Motor neuron (in vitro differentiated cells): ENCODE results near the gene BMP7. TPM values are rescaled to one million over a fixed set of nuclear protein-coding genes. Genes with fewer than 3 reads are reported as not detected.

Source experiments
- ATAC-seq, 8 experiments: fragments of 200-7000 bp; cut with Tn5 transposase; replicated peaks in 6 of 8; 2 replicates each; pipeline ENCODE4 v1.8.0; 2021; ENCODE audit warnings: mild to moderate bottlenecking in 8 of 8, moderate library complexity in 8 of 8
- H3K27ac ChIP-seq, 2 donors: fragments of 250-450 bp; sonication (Bioruptor Pico); 2 replicates each; pipeline ENCODE4 v1.9.0; 2021; ENCODE audit warnings: antibody characterized with exemption in 2 of 2, mild to moderate bottlenecking in 2 of 2, moderate library complexity in 1 of 2
- H3K4me1 ChIP-seq, 2 donors: fragments of 250-450 bp; sonication (Bioruptor Pico); replicated peaks in 1 of 2; 2 replicates each; pipeline ENCODE4 v1.6.1; 2021; ENCODE audit warnings: antibody characterized with exemption in 2 of 2, mild to moderate bottlenecking in 2 of 2, moderate library complexity in 1 of 2
- H3K4me3 ChIP-seq, 5 donors: fragments of 250-450 bp; sonication (Bioruptor Pico); 2 replicates each; pipeline ENCODE4 v1.9.0; 2021; ENCODE audit warnings: antibody characterized with exemption in 5 of 5, mild to moderate bottlenecking in 5 of 5, moderate library complexity in 4 of 5
- WGBS, 10 experiments: fragments of 450-650 bp; shearing (Covaris generic); methylation state at CpG; one replicate each; pipeline ENCODE4 v1.0.0; 2022; 5-methylcytosine and 5-hydroxymethylcytosine counted together
- in situ Hi-C, 9 experiments: fragments of 400-800 bp; cut with MboI; loops; one replicate each; pipeline ENCODE4 v1.15.0; 2021; ENCODE audit warnings: low sequenced_read_pairs in 9 of 9, low pct_unique_long_range_greater_than_20kb in 2 of 9; ENCODE audit not compliant: unreplicated experiment in 9 of 9
- total RNA-seq, 8 experiments: library from RNA; unstranded; fragments of 300-600 nt; gene quantifications; 2 replicates each; pipeline versions ENCODE4 v1.2.3 to v1.2.4, GENCODE V29; 2022

BMP7 gene
- total RNA-seq, 8 experiments from 2014 or later, result 0.15 to 39.6 (median 22.1) TPM; not detected in 1

GRCh38 chr20:57180387-57180786 lies 86.1 kb downstream of the BMP7 start:
- whole genome bisulfite sequencing, 10 experiments, result 0 to 83% (median 56%) methylated on average over 1 to 7 of the region's 10 CpGs; no CpG with 5 or more reads in 2 of the 10 experiments
- H3K4me3 ChIP-seq, result no peak overlapping the region
- no peak for ATAC-seq
- H3K27ac ChIP-seq, result no peak overlapping the region
- in situ Hi-C loops, result no loop called here
- H3K4me1 ChIP-seq, result no peaks in the 10 kb centered on the region

GRCh38 chr20:57179265-57179664 lies 87.2 kb downstream of the BMP7 start:
- 0 to 90% (median 64%) methylated on average over 1 to 3 of the region's 20 CpGs; no CpG with 5 or more reads in 6 of the 10 experiments for WGBS, 10 experiments
- in situ Hi-C loops, result no loop called here
- ATAC-seq, result peak in 2 of 8 experiments; percentile 19 to 80
- no peaks in the 10 kb centered on the region for H3K4me1 ChIP-seq
- no peak overlapping the region for H3K4me3 ChIP-seq
- H3K27ac ChIP-seq, result no peak overlapping the region

GRCh38 chr20:57178582-57179111 lies 87.8 kb downstream of the BMP7 start:
- in situ Hi-C loops, result no loop called here
- no peak for ATAC-seq

GRCh38 chr20:57177636-57178280 lies 88.7 kb downstream of the BMP7 start:
- in situ Hi-C loops, result no loop called here
- WGBS, 10 experiments, result 0 to 100% (median 91%) methylated on average over 1 to 10 of the region's 19 CpGs; no CpG with 5 or more reads in 2 of the 10 experiments
- no peak overlapping the region for H3K4me3 ChIP-seq
- no peak for ATAC-seq
- no peak overlapping the region for H3K27ac ChIP-seq
- H3K4me1 ChIP-seq, result no peaks in the 10 kb centered on the region

More at GRCh38 chr20:57178582-57179111, 87.8 kb downstream of the BMP7 start:
- Histone ChIP-seq H3K27ac (no peak overlapping the region), H3K4me1 (no peaks in the 10 kb centered on the region), H3K4me3 (no peak overlapping the region)
- 37 to 100% (median 80%) methylated on average over 1 to 3 of the region's 8 CpGs; no CpG with 5 or more reads in 4 of the 10 experiments for whole genome bisulfite sequencing, 10 experiments

- H3K4me3 ChIP-seq, result no peak overlapping the region
- in situ Hi-C loops, result no loop called here
- WGBS, 10 experiments, result 75 to 100% methylated on average over 2 of the region's 2 CpGs; no CpG with 5 or more reads in 8 of the 10 experiments
- H3K4me1 ChIP-seq, result no peaks in the 10 kb centered on the region
- no peak overlapping the region for H3K27ac ChIP-seq
- no peak for ATAC-seq
Observed at GRCh38 chr20:57176842-57177241, 89.6 kb downstream of the BMP7 start.

- in situ Hi-C loops, result no loop called here
- Histone ChIP-seq H3K27ac (no peak overlapping the region), H3K4me1 (no peaks in the 10 kb centered on the region), H3K4me3 (no peak overlapping the region)
- WGBS, 10 experiments, result 50 to 100% (median 89%) methylated on average over 1 to 5 of the region's 8 CpGs; no CpG with 5 or more reads in 3 of the 10 experiments
- no peak for ATAC-seq
Observed at GRCh38 chr20:57175397-57176010, 90.9 kb downstream of the BMP7 start.

GRCh38 chr20:57174737-57175136 lies 91.7 kb downstream of the BMP7 start:
- WGBS, 10 experiments, result 35 to 100% (median 89%) methylated on average over 1 to 6 of the region's 9 CpGs; no CpG with 5 or more reads in 4 of the 10 experiments
- no peak overlapping the region for H3K27ac ChIP-seq
- H3K4me3 ChIP-seq, result no peak overlapping the region
- in situ Hi-C loops, result no loop called here
- no peak for ATAC-seq
- H3K4me1 ChIP-seq, result no peaks in the 10 kb centered on the region

- Histone ChIP-seq H3K4me1 (no peaks in the 10 kb centered on the region), H3K27ac (no peak overlapping the region), H3K4me3 (no peak overlapping the region)
- ATAC-seq, result no peak
- 20 to 100% (median 80%) methylated on average over 1 to 3 of the region's 5 CpGs; no CpG with 5 or more reads in 4 of the 10 experiments for WGBS, 10 experiments
- in situ Hi-C loops, result no loop called here
Observed at GRCh38 chr20:57173986-57174385, 92.5 kb downstream of the BMP7 start.

GRCh38 chr20:57173041-57173440 lies 93.4 kb downstream of the BMP7 start:
- no peak for ATAC-seq
- 0 to 100% (median 91%) methylated on average over 1 to 12 of the region's 15 CpGs; no CpG with 5 or more reads in 2 of the 10 experiments for WGBS, 10 experiments
- in situ Hi-C loops, result no loop called here
- H3K4me1 ChIP-seq, result peaks cover 0 to 3% of the 10 kb centered on the region in 2 donors
- no peak overlapping the region for H3K4me3 ChIP-seq
- H3K27ac ChIP-seq, result no peak overlapping the region

GRCh38 chr20:57170343-57170742 lies 96.1 kb downstream of the BMP7 start:
- in situ Hi-C loops, result no loop called here
- H3K4me3 ChIP-seq, result no peak overlapping the region
- no peak overlapping the region for H3K27ac ChIP-seq
- H3K4me1 ChIP-seq, result peaks cover 0 to 3% of the 10 kb centered on the region in 2 donors
- WGBS, 10 experiments, result 17 to 97% (median 80%) methylated on average over 1 to 13 of the region's 14 CpGs; no CpG with 5 or more reads in 1 of the 10 experiments
- ATAC-seq, result peak in 1 of 8 experiments; percentile 49

GRCh38 chr20:57169162-57169561 lies 97.3 kb downstream of the BMP7 start:
- ATAC-seq, result no peak
- 52 to 100% (median 67%) methylated on average over 1 to 7 of the region's 7 CpGs; no CpG with 5 or more reads in 3 of the 10 experiments for WGBS, 10 experiments
- in situ Hi-C loops, result no loop called here
- H3K4me3 ChIP-seq, result no peak overlapping the region
- H3K27ac ChIP-seq, result no peak overlapping the region
- H3K4me1 ChIP-seq, result peaks cover 0 to 3% of the 10 kb centered on the region in 2 donors

GRCh38 chr20:57167971-57168701 lies 98.3 kb downstream of the BMP7 start:
- ATAC-seq, result peak; percentile 28 to 90 (median 50)
- WGBS, 10 experiments, result 4 to 56% (median 34%) methylated on average over 2 to 14 of the region's 26 CpGs; no CpG with 5 or more reads in 2 of the 10 experiments
- Histone ChIP-seq H3K27ac (no peak overlapping the region), H3K4me3 (no peak overlapping the region), H3K4me1 (peaks cover 0 to 3% of the 10 kb centered on the region in 2 donors)
- in situ Hi-C loops, result no loop called here

- Histone ChIP-seq H3K4me3 (no peak overlapping the region), H3K27ac (no peak overlapping the region), H3K4me1 (peaks cover 0 to 3% of the 10 kb centered on the region in 2 donors)
- ATAC-seq, result no peak
- in situ Hi-C loops, result no loop called here
- WGBS, 10 experiments, result 64 to 100% (median 97%) methylated on average over 1 to 8 of the region's 8 CpGs; no CpG with 5 or more reads in 4 of the 10 experiments
Observed at GRCh38 chr20:57167292-57167655, 99.2 kb downstream of the BMP7 start.
